ENCODE results near the gene HAO1. TPM values are rescaled to one million over a fixed set of nuclear protein-coding genes. Genes with fewer than 3 reads are reported as not detected.
"Not testable (repeated sequence)": the region's sequence is repeated elsewhere in the genome, so short reads cannot be mapped to it uniquely, and the experiment has no call there.

The HAO1 gene
- total RNA-seq, 1 donor from 2014 or later, result not detected

GRCh38 chr20:7841971-7842310 lies 98.3 kb downstream of the HAO1 start:
- Mint-ChIP-seq H3K36me3 (ENCODE audit: low read depth) (no peaks in the 10 kb centered on the region), H3K4me1 (no peaks in the 10 kb centered on the region), H3K4me3 (no peak overlapping the region), H3K27me3 (peaks cover 3% of the 10 kb centered on the region), H3K9me3 (no peaks in the 10 kb centered on the region), H3K27ac (no peak overlapping the region)
- ChIA-PET POLR2A (no interaction called here), CTCF (no interaction called here)
- TF ChIP-seq CTCF (IDR thresholded peaks at IDR 0.05), result no peak
- ATAC-seq (ENCODE audit: low read depth), result no peak
- no peak for DNase-seq
- intact Hi-C loops (cut with micrococcal nuclease), result no loop called here

GRCh38 chr20:7841291-7841970 lies 98.8 kb downstream of the HAO1 start:
- Mint-ChIP-seq H3K4me1 (no peaks in the 10 kb centered on the region), H3K4me3 (no peak overlapping the region), H3K36me3 (ENCODE audit: low read depth) (no peaks in the 10 kb centered on the region), H3K9me3 (no peaks in the 10 kb centered on the region), H3K27me3 (peaks cover 3% of the 10 kb centered on the region), H3K27ac (no peak overlapping the region)
- CTCF ChIA-PET, result no interaction called here
- POLR2A ChIA-PET, result no interaction called here
- no peak for TF ChIP-seq CTCF (IDR thresholded peaks at IDR 0.05)
- ATAC-seq (ENCODE audit: low read depth) (no peak), DNase-seq (no peak)
- intact Hi-C loops (cut with micrococcal nuclease), result no loop called here

- Mint-ChIP-seq H3K27me3 (no peaks in the 10 kb centered on the region), H3K9me3 (peaks cover 5% of the 10 kb centered on the region), H3K4me1 (no peaks in the 10 kb centered on the region), H3K27ac (no peak overlapping the region), H3K4me3 (no peak overlapping the region), H3K36me3 (ENCODE audit: low read depth) (no peaks in the 10 kb centered on the region)
- DNase-seq (no peak), ATAC-seq (ENCODE audit: low read depth) (no peak)
- intact Hi-C loops (cut with micrococcal nuclease), result no loop called here
- ChIA-PET CTCF (no interaction called here), POLR2A (no interaction called here)
- no peak for TF ChIP-seq CTCF (IDR thresholded peaks at IDR 0.05)
These were observed 104.2 kb downstream of the HAO1 start for GRCh38 chr20:7836076-7836475.

GRCh38 chr20:7834441-7834840 lies 105.8 kb downstream of the HAO1 start:
- intact Hi-C loops (cut with micrococcal nuclease); H3K36me3 Mint-ChIP-seq (ENCODE audit: low read depth); POLR2A ChIA-PET; ATAC-seq (ENCODE audit: low read depth); CTCF ChIA-PET; H3K4me3 Mint-ChIP-seq; DNase-seq; H3K27ac Mint-ChIP-seq; H3K9me3 Mint-ChIP-seq; H3K4me1 Mint-ChIP-seq; H3K27me3 Mint-ChIP-seq: not testable (repeated sequence)

Other genes starting within 250 kb of the HAO1 start
- 19.4 and 24.8 TPM in 2 replicates for gene TMX4, start 79.3 kb upstream of the HAO1 start, total RNA-seq
- gene PLCB1, start 191.8 kb upstream of the HAO1 start, total RNA-seq, result 0.29 and 0.86 TPM in 2 replicates